Body of pancreas (tissue), 4 donors: ENCODE results near the gene VPS41. TPM values are rescaled to one million over a fixed set of nuclear protein-coding genes. Genes with fewer than 3 reads are reported as not detected.
A peak's percentile ranks its signal among the peaks of the same experiment; 100 is the strongest.

ENCODE experiments used
- ATAC-seq: fragments of 150-250 bp; one replicate; pipeline ENCODE4 v1.9.1; 2016
- DNase-seq, 4 donors: peaks; one replicate each; pipeline ENCODE4 v3.0.0-alpha.2; 2019
- H3K27ac ChIP-seq, 4 donors: fragments of 200-600 bp; sonication (generic); 1 replicate in 3 of 4; 2 replicates in 1 of 4; pipeline versions ENCODE4 v1.5.1 to v1.6.1; 2016 to 2019; ENCODE audit warnings: mild to moderate bottlenecking in 1 of 4, mixed read lengths in 1 of 4, moderate library complexity in 1 of 4
- H3K27me3 ChIP-seq, 2 donors: fragments of 200-600 bp; sonication (generic); one replicate each; pipeline ENCODE4 v1.6.0; 2016; ENCODE audit warnings: mild to moderate bottlenecking in 1 of 2
- H3K36me3 ChIP-seq, 2 donors: fragments of 200-600 bp; sonication (generic); replicated peaks in 1 of 2; 2 replicates each; pipeline ENCODE4 v1.5.1; 2016; ENCODE audit warnings: low read depth in 2 of 2; ENCODE audit not compliant: insufficient read depth in 1 of 2
- H3K4me1 ChIP-seq: fragments of 200-600 bp; sonication (generic); one replicate; pipeline ENCODE4 v1.6.0; 2016
- H3K4me3 ChIP-seq, 2 donors: fragments of 200-600 bp; sonication (generic); 1 replicate in 1 of 2; 2 replicates in 1 of 2; pipeline ENCODE4 v1.5.1; 2016 to 2019
- H3K9me3 ChIP-seq, 3 donors: fragments of 200-600 bp; sonication (generic); 1 replicate in 2 of 3; 2 replicates in 1 of 3; pipeline ENCODE4 v1.5.1; 2016
- CTCF ChIP-seq, 7 experiments: fragments of 450-650 bp in 4 of 7; fragments of 200-600 bp in 3 of 7; sonication (generic) in 3 of 7; IDR thresholded peaks; one replicate each; pipeline ENCODE4 v1.5.1; 2016 to 2019; ENCODE audit warnings: antibody characterized with exemption in 7 of 7
- POLR2A ChIP-seq, 3 donors: fragments of 450-650 bp; IDR thresholded peaks; one replicate each; pipeline ENCODE4 v1.6.1; 2016; ENCODE audit warnings: antibody characterized with exemption in 3 of 3, mild to moderate bottlenecking in 2 of 3
- WGBS, 2 donors: methylation state at CpG; one replicate each; pipeline ENCODE4 v1.1.5; 2017; 5-methylcytosine and 5-hydroxymethylcytosine counted together
- intact Hi-C: fragments of 100-400 bp; cut with DNase I; formaldehyde crosslinking; loops from one replicate; pipeline ENCODE4 v1.15.1; 2023
- total RNA-seq, 2 donors: library from RNA; depleted of rRNA; stranded (reverse); fragments of >200 nt; gene quantifications; one replicate each; pipeline ENCODE4 v1.1.0, GENCODE V29; 2016

VPS41 gene
- total RNA-seq, 2 donors from 2014 or later = 18.1 to 53.2 TPM

DNA sequence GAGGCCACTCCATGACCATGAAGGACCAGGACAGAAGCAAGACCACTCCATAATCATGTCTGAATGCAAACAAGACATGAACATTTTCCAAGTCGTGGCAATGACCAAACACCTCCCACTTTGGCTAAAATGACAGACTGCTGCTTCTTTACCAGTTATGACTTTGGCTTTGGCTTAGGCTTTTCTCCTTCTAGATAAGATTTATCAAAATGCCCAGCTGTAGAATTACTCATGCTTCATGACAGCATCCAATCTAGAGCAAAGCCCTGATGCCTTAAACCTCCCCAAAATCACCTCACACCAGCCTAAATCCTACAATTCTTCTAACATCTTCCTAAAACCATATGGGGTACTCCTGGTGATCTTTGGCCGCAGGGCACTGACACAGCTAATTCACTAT, 102.1 kb downstream of the VPS41 start:
- Histone ChIP-seq H3K9me3 (no peaks in the 10 kb centered on the region), H3K4me1 (peaks cover 20% of the 10 kb centered on the region), H3K36me3 (no peaks in the 10 kb centered on the region), H3K27me3 (no peaks in the 10 kb centered on the region), H3K4me3 (no peak overlapping the region), H3K27ac (no peak overlapping the region)
- 61 to 66% methylated on average over 2 of the region's 2 CpGs for WGBS, 2 donors
- intact Hi-C loops = no loop called here
- DNase-seq (no peak), ATAC-seq (no peak)
- TF ChIP-seq POLR2A (IDR thresholded peaks at IDR 0.05) (no peak), CTCF (IDR thresholded peaks at IDR 0.05) (no peak)

- Histone ChIP-seq H3K9me3 (no peaks in the 10 kb centered on the region), H3K4me1 (peaks cover 4% of the 10 kb centered on the region), H3K36me3 (no peaks in the 10 kb centered on the region), H3K27me3 (no peaks in the 10 kb centered on the region), H3K27ac (no peak overlapping the region), H3K4me3 (no peak overlapping the region)
- no peak for DNase-seq
- intact Hi-C loops = no loop called here
- ATAC-seq = no peak
- WGBS, 2 donors = 61 to 64% methylated on average over 4 of the region's 4 CpGs
- TF ChIP-seq POLR2A (IDR thresholded peaks at IDR 0.05) (no peak), CTCF (IDR thresholded peaks at IDR 0.05) (no peak)
Observed at GRCh38 chr7:38801786-38802185, 107.2 kb downstream of the VPS41 start.

DNA sequence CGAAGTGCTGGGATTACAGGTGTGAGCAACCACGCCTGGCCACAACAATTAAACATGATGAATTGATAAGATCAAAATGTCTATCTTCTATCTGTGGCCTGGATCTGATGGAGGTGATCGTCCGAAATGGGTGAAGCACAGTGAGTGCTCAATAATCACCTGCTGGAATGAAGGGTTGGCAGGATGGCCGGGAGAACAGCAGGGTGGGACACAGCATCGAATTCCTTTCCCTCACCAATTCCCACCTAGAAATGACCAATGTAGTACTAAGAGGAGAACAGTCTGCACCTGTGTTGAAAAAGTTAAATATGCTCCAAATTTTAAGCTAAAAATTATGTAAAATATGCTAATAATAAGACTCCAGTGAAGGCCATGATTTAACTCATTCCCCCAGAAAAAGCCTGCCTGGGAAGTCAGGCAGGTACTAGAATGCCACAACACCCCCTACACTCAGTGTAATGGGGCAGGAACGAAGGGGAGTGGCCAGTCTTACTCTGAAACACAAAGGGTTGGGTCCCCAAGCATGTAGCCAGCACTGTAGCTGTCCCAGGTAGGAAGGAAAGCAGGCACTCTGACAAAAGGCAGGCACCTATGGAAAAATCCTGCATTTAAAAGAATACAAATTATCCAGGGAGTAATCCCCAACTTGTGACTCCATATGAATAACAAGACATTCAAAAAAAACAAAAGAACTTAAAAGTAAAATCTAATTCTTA, 110.3 kb downstream of the VPS41 start:
- H3K4me3 ChIP-seq = no peak overlapping the region
- no peak for ATAC-seq
- no peaks in the 10 kb centered on the region for H3K4me1 ChIP-seq
- H3K9me3 ChIP-seq = no peaks in the 10 kb centered on the region
- no peak overlapping the region for H3K27ac ChIP-seq
- 87 to 93% methylated on average over 7 of the region's 7 CpGs for WGBS, 2 donors
- no peaks in the 10 kb centered on the region for H3K36me3 ChIP-seq
- intact Hi-C loops = loop anchor here (10.0 kb wide), 1 partner anchor 126 kb away; no protein-coding TSS in a partner anchor
- DNase-seq = no peak
- TF ChIP-seq POLR2A (IDR thresholded peaks at IDR 0.05) (no peak), CTCF (IDR thresholded peaks at IDR 0.05) (no peak)
- no peaks in the 10 kb centered on the region for H3K27me3 ChIP-seq

DNA sequence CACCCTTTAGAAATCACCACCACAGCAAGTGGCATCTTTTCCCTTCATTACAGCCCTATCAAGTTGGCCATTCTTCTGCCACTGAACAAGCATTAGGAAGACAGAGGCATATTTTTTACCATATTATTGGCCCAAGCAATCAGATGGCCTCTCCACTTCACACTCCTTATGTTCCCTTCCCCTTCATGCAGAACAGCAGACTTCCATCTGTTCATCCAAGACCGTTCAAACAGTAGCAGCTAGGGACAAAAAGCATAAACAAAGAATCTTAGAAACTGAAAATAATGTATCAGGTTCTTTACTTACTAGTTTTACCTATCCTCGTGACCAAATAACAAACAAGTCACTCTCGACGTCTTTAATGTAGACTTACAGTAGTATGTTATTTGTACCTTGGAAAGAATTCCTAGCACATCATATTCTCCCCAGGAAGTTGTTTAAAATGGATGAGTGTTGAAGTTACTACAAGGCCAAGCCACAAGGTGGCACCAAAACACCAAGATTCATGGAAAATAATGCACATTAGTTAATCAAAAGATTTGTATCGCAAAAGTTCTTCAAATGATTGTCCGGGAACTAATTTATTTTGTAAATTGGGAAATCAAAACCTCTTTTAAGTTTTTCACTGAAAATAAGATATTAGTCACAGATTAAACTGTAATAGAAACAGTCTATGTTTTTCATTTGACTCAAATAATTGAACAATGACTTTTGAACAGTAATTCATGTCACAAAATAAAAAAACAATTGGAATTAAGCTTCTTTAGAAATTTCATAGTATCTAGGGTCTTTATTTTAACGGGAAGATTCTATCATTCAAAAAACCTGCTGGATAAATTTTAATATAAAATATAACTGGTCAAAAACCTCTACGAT, 112.1 kb downstream of the VPS41 start:
- H3K9me3 ChIP-seq = no peaks in the 10 kb centered on the region
- intact Hi-C loops = loop anchor here (10.0 kb wide), 1 partner anchor 128 kb away; no protein-coding TSS in a partner anchor
- peak; percentile 55 for ATAC-seq

More for the DNA sequence above, 112.1 kb downstream of the VPS41 start:
- no peaks in the 10 kb centered on the region for H3K4me1 ChIP-seq
- no peak overlapping the region for H3K27ac ChIP-seq
- 26 to 30% methylated on average over 8 of the region's 8 CpGs for WGBS, 2 donors
- DNase-seq = peak; percentile 57 to 72 (median 67)
- no peak overlapping the region for H3K4me3 ChIP-seq
- no peaks in the 10 kb centered on the region for H3K36me3 ChIP-seq
- H3K27me3 ChIP-seq = no peaks in the 10 kb centered on the region
- peak; percentile 49 to 88 (median 78) for TF ChIP-seq CTCF (IDR thresholded peaks at IDR 0.05)
- TF ChIP-seq POLR2A (IDR thresholded peaks at IDR 0.05) = no peak
